Measurements from ENCODE around the gene HMGXB3.

HMGXB3 gene

DNA sequence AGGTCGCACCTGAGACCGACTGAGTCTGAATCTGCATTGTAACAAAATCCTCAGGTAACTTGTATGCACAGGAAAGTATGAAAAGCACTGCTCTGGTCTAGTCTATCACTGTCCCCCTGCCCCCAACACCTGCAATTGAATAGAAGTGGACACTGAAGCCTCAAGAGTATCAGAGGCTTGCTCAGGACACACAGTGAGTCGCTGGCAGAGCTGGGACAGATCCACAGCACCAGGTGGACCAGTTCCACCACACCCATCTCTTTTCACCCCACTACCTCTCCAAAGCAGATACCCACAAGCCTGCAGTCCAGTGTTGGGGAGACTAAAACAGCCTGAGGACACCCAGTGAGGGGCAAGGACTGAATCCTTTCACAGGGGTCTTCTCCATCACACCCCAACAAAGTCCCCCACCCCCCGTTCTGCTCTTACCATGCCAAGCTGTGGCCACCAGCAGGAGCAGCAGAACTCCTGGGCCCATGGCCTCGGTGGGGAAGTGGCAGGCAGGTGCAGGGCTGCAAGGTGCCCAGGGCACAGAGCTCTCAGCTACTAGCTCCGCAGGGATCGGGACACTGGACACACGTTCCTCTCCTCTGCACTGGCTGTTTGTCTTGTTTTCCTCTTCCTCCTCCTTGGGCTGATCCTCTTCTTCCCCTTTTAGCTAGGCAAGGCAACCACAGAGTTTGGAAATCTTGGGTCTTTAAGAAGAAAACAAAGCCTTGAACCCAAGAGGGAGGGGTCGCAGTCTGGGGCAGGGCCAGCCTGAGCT lies 85.6 kb downstream of the HMGXB3 start, which contains the start of gene CSF1R:
Gene CSF1R (minus strand): TSS at position 605 of the 766 bp plus-strand sequence. CDS start 127 bp downstream, at position 478.
- Mint-ChIP-seq H3K27me3 (peaks cover 26% of the 10 kb centered on the region), H3K27ac (no peak within 1 kb of the TSS), H3K9me3 (ENCODE audit: low read depth) (no peaks in the 10 kb centered on the region), H3K36me3 (no peaks in the 10 kb centered on the region), H3K4me1 (ENCODE audit: low read depth) (peaks cover 3% of the 10 kb centered on the region), H3K4me3 (no peak within 1 kb of the TSS)

DNA sequence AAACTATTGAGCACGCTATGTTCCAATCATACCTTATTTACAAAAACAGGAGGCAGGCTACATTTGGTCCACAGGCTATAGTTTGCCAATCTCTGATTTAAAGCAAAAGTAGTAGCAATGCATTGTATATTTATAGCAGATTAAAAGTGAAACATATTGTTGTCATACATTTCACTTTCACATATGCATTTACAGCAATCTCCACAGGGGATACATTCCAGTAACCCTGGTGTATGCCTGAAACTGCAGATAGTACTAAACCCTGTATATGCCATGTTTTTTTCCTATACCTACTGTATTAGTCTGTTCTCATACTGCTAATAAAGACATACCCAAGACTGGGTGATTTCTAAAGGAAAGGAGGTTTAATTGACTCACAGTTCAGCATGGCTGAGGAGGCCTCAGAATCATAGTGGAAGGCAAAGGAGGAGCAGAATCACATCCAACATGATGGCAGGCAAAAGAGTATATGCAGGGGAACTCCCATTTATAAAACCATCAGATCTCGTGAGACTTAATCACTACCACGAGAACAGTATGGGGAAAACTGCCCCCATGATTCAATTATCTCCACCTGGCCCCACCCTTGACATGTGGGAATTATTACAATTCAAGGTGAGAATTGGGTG lies 91.7 kb downstream of the HMGXB3 start:
- Mint-ChIP-seq H3K27ac (no peak overlapping the region), H3K4me3 (no peak overlapping the region), H3K36me3 (no peaks in the 10 kb centered on the region), H3K9me3 (ENCODE audit: low read depth) (no peaks in the 10 kb centered on the region), H3K27me3 (peaks cover 20% of the 10 kb centered on the region), H3K4me1 (ENCODE audit: low read depth) (no peaks in the 10 kb centered on the region)

DNA sequence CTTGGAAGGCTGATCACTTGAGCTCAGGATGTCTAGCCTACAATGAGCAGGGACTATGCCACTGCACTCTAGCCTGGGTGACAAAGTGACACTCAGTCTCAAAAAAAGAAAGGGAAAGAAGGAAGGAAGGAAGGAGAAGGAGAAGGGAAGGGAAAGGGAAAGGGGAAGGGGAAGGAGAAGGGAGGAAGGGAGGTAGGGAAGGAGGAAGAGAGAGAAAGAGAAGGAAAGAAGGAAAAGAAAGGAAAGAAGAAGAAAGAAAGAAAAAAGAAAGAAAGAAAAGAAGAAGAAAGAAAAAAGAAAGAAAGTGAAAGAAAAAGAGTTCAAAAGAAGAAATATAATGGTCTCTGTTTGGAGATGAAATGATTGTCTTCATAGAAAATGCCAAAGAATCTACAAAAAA lies 96.6 kb downstream of the HMGXB3 start:
- Mint-ChIP-seq H3K27ac (no peak overlapping the region), H3K27me3 (peaks cover 14% of the 10 kb centered on the region), H3K9me3 (ENCODE audit: low read depth) (no peaks in the 10 kb centered on the region), H3K4me3 (no peak overlapping the region), H3K4me1 (ENCODE audit: low read depth) (no peaks in the 10 kb centered on the region), H3K36me3 (no peaks in the 10 kb centered on the region)

DNA sequence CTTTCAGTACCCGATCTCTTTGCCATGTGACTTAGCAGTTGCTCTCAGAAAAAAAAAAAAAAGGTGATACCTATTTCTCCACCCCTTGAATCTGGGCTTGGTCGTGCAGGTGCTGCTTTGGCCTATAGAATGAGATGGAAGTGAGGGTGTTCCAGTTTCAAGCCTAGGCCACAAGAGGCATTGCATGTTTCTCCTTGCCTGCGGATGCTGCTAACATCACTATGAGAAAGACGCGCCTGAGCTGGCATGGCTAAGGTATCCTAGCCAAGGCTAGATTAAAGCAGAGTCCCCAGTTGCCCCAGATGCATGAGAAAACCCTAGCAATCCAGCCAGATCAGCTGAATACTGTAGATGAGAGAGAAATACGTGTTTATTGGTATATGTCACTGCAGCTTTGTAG lies 100.5 kb downstream of the HMGXB3 start:
- Mint-ChIP-seq H3K9me3 (ENCODE audit: low read depth) (no peaks in the 10 kb centered on the region), H3K4me3 (no peak overlapping the region), H3K4me1 (ENCODE audit: low read depth) (no peaks in the 10 kb centered on the region), H3K36me3 (no peaks in the 10 kb centered on the region), H3K27me3 (peaks cover 2% of the 10 kb centered on the region), H3K27ac (no peak overlapping the region)

All from activated naive CD8-positive, alpha-beta T cell (primary cell).